Dedifferentiated amniotic fluid mesenchymal stem cell (primary cell): ENCODE measurements around the gene AIFM2.
"Not testable (repeated sequence)": the region's sequence is repeated elsewhere in the genome, so short reads cannot be mapped to it uniquely, and the experiment has no call there.

Experiments
- DNase-seq: peaks from one replicate; pipeline ENCODE4 v3.0.0-alpha.2; 2016; ENCODE audit errors: extremely low spot score

Gene AIFM2

DNA sequence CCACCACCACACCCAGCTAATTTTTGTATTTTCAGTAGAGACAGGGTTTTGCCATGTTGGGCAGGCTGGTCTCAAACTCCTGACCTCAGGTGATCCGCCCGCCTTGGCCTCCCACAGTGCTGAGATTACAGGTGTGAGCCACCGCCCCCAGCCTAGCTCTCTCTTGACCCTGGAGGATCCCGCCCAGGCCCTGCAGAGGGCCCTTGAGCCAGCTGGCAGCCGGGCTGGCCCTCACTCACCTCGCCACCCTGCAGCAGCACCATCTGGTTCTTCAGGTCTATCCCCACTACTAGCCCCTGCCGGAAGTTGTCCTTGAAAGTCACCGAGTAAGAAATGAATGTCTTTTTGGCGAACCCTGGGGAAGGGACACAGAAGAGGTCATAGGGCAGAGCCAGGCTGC, 9.5 kb downstream of the AIFM2 start:
- not testable (repeated sequence) for DNase-seq

DNA sequence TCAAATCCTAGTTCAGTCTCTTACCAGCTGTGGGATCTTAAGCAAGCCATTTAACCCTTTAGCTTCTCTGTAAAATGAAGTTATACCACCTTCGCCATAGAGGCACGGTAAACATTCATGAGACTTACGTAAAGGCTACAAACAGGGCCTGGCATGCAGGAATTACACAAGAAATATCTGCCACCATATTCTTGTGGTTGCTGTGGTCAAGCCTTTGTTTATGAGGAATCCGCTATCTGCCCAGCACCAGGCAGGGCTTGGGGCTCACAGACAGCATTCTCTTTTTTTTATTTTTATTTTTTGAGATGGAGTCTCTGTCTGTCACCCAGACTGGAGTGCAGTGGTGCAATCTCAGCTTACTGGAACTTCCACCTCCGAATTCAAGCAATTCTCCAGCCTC, 9.9 kb downstream of the AIFM2 start:
- DNase-seq: no peak

DNA sequence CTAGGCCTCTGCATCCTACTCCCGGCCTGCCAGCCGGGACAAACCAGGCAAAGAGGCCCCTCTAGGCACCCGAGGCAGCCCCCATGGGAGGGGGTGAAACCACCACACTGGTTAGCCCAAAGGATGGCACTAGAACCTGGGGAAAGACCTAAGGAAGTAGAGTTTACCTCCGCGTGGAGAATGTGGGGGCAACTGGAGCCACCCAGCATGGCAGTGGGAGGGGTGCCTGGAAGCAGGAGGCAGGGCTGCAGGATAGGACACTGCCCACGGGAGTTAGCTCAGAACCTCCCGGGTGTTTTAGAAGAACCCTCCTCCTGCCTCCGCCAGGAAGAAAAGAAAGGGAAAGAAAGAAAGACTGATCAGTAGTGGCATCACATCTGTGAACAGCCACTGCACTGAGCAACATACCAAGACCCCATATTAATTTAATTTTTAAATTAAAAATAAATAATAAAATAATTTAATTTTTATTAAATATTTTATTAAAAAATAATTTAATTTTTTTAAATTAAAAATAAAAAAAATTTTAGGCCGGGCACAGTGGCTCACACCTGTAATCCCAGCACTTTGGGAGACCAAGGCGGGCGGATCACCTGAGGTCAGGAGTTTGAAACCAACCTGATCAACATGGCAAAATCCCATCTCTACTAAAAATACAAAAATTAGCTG, 11.2 kb downstream of the AIFM2 start:
- no peak for DNase-seq

DNA sequence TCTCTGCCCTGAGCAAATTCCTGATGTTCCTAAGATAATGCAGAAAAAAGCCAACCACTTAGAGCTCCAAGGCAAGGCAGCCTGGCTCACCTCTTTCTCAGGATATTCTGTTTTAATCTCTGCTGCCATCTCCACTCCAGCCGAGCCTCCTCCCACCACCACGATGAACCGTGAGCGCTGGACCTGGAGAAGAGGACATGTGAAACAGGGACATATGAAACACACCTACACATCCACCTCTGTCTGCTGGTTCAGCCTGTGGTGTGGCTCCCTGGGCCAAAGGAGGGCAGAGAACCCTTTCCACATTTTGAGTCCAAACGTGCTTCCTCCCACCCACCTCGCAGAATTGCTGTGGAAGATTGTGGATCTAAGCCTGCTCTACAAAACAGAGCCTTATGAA, 12.2 kb downstream of the AIFM2 start:
- no peak for DNase-seq

DNA sequence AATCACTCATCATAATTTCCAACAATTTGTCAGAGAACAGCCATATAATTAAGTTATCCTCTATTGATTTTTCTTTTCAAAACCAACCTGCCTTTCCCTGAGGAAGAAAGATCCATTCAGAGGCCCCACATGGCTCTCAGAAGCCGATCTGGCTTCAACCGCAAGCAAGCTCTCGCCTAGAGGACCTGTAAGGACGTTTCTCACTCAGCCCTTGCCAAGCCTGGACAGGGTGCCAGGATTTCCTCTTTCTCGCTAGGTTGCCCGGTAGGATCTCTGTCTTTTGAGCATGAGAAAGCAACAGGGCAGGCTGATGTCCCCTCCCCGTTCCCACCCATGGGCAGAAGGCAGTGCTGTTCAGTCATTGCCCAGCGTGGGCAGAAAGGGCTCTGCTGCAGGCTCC, 13.0 kb downstream of the AIFM2 start:
- no peak for DNase-seq

- no peak for DNase-seq
These were observed 13.4 kb downstream of the AIFM2 start for GRCh38 chr10:70119197-70119596.

DNA sequence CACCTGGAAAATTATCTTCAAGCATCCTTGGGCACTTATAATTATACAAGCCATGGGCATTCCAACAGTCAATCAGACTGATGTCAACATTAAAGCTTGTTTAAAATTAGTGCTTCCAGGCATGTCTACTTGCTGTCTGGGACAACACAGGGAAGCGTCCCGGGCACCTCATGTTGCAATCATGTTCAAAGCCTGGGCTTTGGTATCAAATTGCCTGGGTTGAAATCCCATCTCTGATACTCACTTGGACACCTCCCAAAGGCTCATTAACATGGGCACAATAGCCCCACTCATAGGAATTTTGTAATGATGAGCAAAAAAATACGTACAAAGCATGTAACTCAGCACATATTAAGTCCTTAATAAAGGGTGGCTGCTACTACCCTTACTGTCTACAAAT, 14.4 kb downstream of the AIFM2 start:
- DNase-seq: no peak

- no peak for DNase-seq
These were observed 15.0 kb downstream of the AIFM2 start for GRCh38 chr10:70117646-70118045.

DNA sequence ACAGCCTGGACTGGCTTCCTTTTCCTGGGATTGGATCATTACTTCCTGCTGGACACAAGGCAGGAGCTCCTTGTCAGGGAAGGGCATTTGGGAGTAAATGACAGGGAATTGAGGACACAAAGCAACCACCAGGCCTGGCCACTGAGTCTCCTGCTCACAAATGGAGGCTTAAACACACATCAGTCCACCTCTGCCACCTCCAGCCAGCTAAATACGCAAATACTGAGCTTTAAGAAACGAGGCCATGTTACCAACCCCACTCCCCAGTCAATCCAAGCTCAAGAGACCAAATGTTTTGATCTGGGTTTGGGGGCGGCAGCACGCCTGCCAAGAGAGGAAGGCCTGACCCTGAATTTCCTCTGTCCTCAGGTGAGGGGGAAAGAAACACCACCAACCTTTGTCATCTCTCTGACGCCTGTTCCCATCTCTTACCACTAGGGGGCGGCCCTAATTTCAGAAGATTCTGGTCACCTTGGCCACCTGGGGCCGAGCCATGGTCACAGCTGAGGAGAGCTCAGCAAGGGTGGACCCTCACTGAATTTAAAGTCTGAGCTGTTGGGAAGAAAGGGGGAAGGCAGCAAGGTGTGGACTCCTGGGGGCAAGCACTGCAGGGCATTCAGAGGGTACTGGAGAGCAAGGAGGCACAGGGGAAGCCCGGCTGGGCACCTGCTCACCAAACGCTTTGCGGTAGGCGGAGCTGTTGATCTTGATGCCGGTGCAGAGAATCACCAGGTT, 16.5 kb downstream of the AIFM2 start:
- DNase-seq: no peak

- no peak for DNase-seq
These were observed 17.7 kb downstream of the AIFM2 start for GRCh38 chr10:70114902-70115301.

GRCh38 chr10:70112071-70112470, 20.6 kb downstream of the AIFM2 start:
- no peak for DNase-seq

- no peak for DNase-seq
These were observed 21.1 kb downstream of the AIFM2 start for GRCh38 chr10:70111496-70111895.

- DNase-seq: no peak
These were observed 23.4 kb downstream of the AIFM2 start for GRCh38 chr10:70109064-70109729.

DNA sequence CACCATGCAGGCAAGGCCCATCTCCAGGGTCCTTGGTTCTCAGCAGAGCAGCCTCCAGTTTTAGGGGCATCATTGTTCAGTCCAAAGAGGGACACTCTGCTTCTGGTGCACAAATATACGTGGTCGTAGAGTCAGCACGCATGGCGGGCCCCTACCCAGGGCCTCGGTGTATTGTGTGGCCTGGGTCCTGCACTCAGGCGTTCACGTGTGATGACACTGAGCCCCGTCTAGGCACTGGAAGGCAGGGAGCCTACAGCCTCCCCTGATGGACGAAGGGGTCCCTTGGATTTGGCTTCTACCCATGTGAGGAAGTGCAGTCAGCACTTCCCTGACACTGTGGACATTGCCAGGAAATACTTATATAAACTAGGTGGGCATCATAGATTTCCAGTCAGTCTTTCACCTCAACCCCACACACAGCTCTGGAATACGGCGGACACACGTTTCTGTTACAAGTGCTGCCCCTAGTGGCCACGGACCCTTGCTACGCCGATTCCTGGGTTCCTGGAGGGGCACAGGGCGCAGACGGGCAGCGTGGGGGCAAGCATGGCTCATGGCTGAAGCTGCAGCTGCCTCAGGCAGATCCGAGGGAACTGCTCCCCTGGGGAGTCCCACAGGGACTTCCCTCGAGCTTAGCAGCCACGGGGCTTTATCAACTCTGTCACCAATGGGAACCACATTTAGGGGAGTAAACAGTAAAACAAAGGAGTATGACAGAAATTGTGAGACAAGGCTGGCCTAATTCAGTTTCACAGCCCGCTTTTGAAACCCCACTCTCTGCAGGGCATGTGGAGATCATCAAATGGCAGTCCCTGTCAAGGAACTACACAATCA, 25.4 kb downstream of the AIFM2 start:
- DNase-seq: no peak

DNA sequence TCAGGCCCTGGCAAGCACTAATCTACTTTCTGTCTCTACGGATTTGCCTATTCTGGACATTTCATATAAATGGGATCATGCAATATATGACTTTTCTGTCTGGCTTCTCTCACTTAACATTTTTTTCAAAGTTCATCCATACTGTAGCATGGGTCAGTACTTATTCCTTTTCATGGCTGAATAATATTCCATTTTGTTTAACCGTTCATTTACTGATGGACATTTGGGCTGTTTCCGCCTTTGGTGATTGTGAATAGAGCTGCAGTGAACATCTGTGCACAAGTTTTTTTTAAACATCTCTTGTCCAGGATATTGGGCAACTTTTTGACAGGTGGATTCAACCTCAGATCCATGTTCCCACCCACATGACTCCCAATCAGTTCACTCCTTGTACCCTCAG, 31.0 kb downstream of the AIFM2 start:
- DNase-seq: no peak

DNA sequence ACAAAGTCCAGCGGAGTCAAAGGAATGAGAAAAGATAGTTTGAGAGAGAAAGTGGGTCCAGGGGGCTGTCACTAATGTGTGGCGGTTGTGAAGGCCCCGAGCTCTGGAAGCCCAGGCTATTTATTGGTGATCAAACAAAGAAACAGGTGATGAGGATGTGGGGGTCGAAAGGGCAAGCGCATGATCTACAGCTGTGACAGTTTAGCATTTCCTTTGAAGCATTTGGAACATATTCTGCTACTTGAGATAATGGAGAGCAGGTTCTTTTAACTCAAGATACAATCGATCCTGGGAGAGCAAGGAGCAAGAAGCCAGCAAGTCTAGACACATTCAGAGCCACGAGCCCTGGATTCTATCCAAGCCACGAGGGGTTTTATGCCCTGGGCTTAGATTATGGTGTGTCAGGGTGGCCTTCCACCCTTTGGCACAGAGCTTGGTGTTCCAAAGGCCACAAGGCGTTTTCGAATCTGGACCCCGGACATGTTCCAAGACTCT, 31.5 kb downstream of the AIFM2 start:
- not testable (repeated sequence) for DNase-seq

GRCh38 chr10:70098271-70098670, 34.4 kb downstream of the AIFM2 start:
- DNase-seq: no peak

- DNase-seq: no peak
These were observed 35.2 kb downstream of the AIFM2 start for GRCh38 chr10:70097459-70097858.

GRCh38 chr10:70096705-70097420, 35.8 kb downstream of the AIFM2 start:
- DNase-seq: no peak

GRCh38 chr10:70096016-70096704, 36.5 kb downstream of the AIFM2 start:
- DNase-seq: no peak

GRCh38 chr10:70094250-70094649, 38.4 kb downstream of the AIFM2 start:
- no peak for DNase-seq
